Ovary (tissue), 3 donors: ENCODE measurements around the gene TCF7L1.

ENCODE experiments used
- EP300 ChIP-seq: sonication (generic); formaldehyde crosslinking; IDR thresholded peaks from one replicate; pipeline ENCODE4 v1.6.1; 2017; ENCODE audit warnings: antibody characterized with exemption
- POLR2A ChIP-seq: fragments of 450-650 bp; IDR thresholded peaks from one replicate; pipeline ENCODE4 v1.6.1; 2017; ENCODE audit warnings: antibody characterized with exemption, mild to moderate bottlenecking, moderate library complexity
- TF ChIP-seq, protein P1 (sequence below), 3 donors: fragments of 450-650 bp in 2 of 3; fragments of 200-600 bp in 1 of 3; IDR thresholded peaks; one replicate each; pipeline versions ENCODE4 v1.5.1 to v1.8.0; 2016 to 2022; ENCODE audit warnings: antibody characterized with exemption in 3 of 3, mild to moderate bottlenecking in 1 of 3
- donor health status: DM: no; HTN: no; CAD: no.

DNA sequence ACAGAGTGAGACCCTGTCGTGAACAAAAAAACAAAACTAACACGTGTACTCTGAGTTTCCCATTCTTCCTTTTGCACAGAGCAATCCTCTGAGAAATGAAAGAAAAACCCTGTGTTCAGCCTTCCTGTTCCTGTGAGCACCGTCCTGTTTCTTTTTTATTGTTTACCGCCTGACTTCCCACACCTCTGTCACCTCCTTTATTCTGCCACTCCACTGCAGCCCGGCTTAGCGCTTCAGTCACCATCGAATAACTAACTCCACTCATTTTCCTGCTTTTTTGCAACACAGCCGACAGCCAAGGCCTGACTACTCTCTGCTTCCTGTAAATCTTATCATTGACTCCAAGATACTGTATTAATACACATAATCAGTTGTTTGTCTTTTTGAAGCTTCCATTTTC, 153.7 kb downstream of the TCF7L1 start:
- TF ChIP-seq POLR2A (no peak), EP300 (no peak)
- TF ChIP-seq, protein P1, sequence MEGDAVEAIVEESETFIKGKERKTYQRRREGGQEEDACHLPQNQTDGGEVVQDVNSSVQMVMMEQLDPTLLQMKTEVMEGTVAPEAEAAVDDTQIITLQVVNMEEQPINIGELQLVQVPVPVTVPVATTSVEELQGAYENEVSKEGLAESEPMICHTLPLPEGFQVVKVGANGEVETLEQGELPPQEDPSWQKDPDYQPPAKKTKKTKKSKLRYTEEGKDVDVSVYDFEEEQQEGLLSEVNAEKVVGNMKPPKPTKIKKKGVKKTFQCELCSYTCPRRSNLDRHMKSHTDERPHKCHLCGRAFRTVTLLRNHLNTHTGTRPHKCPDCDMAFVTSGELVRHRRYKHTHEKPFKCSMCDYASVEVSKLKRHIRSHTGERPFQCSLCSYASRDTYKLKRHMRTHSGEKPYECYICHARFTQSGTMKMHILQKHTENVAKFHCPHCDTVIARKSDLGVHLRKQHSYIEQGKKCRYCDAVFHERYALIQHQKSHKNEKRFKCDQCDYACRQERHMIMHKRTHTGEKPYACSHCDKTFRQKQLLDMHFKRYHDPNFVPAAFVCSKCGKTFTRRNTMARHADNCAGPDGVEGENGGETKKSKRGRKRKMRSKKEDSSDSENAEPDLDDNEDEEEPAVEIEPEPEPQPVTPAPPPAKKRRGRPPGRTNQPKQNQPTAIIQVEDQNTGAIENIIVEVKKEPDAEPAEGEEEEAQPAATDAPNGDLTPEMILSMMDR (IDR thresholded peaks at IDR 0.05), result no peak
